Bronchial epithelial cell (primary cell): Measurements from ENCODE around the gene AKT3. TPM values are rescaled to one million over a fixed set of nuclear protein-coding genes. Genes with fewer than 3 reads are reported as not detected.

ENCODE experiments used
- DNase-seq: peaks from one replicate; pipeline ENCODE4 v3.0.0-alpha.2; 2010; ENCODE audit warnings: low read depth
- FAIRE-seq: peaks from 2 replicates; lab custom pipeline; 2011; peaks lifted over from hg19 to GRCh38; lab: Jason Lieb, UNC
- H3K27me3 ChIP-seq: 2 replicates; pipeline ENCODE4 v1.5.1; 2011; ENCODE audit warnings: low read length; ENCODE audit not compliant: control insufficient read depth, insufficient read depth
- H3K36me3 ChIP-seq: 2 replicates; pipeline ENCODE4 v1.5.1; 2011; ENCODE audit warnings: low read length; ENCODE audit not compliant: control insufficient read depth, insufficient read depth
- H3K4me3 ChIP-seq: 2 replicates; pipeline ENCODE4 v1.5.1; 2011; ENCODE audit warnings: mild to moderate bottlenecking, low read depth, low read length, control low read depth
- total RNA-seq: library from RNA; depleted of rRNA; stranded (reverse); fragments of >200 nt; gene quantifications from 2 replicates; pipeline ENCODE4 v1.2.1, GENCODE V29; 2014
- TF ChIP-seq, protein P1 (sequence below): IDR thresholded peaks from 2 replicates; pipeline ENCODE4 v1.5.1; 2011; ENCODE audit warnings: mild to moderate bottlenecking, moderate library complexity, low read length, control low read depth, inconsistent platforms; ENCODE audit not compliant: insufficient read depth, severe bottlenecking

AKT3 gene
- total RNA-seq, 1 donor from 2014 or later, result 7.9 TPM

DNA sequence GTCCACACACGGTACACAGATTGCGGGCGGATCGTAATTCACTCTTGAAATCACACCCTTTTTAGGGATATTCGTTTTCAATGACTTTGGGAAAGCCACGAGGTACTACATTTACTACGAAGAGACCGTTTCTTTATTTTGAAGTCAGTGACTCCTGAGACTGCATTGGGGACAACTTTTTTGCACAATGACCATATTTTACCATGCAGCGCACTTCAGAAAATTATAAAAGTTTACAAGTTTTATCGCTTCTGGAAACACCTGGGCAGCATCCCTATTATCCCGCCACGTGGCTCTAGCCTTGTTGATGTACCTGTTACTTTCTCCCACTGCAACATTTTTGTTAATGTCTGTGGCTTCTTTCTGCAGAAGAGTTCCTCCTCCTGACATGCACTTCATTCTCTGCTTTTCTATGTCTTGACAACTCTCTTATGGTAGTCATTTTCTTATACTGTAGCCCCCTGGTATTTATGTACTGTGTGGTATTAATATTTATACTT is 1.3 kb upstream of the AKT3 start:
- FAIRE-seq (no peak), DNase-seq (no peak)
- no peaks in the 10 kb centered on the region for H3K36me3 ChIP-seq
- H3K27me3 ChIP-seq, result peaks cover 15% of the 10 kb centered on the region
- TF ChIP-seq, protein P1, sequence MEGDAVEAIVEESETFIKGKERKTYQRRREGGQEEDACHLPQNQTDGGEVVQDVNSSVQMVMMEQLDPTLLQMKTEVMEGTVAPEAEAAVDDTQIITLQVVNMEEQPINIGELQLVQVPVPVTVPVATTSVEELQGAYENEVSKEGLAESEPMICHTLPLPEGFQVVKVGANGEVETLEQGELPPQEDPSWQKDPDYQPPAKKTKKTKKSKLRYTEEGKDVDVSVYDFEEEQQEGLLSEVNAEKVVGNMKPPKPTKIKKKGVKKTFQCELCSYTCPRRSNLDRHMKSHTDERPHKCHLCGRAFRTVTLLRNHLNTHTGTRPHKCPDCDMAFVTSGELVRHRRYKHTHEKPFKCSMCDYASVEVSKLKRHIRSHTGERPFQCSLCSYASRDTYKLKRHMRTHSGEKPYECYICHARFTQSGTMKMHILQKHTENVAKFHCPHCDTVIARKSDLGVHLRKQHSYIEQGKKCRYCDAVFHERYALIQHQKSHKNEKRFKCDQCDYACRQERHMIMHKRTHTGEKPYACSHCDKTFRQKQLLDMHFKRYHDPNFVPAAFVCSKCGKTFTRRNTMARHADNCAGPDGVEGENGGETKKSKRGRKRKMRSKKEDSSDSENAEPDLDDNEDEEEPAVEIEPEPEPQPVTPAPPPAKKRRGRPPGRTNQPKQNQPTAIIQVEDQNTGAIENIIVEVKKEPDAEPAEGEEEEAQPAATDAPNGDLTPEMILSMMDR, result no peak
- peak overlapping the region; percentile 52 for H3K4me3 ChIP-seq

- no peak for FAIRE-seq
- TF ChIP-seq, protein P1, result no peak
- Histone ChIP-seq H3K27me3 (peaks cover 14% of the 10 kb centered on the region), H3K4me3 (peak overlapping the region; percentile 52), H3K36me3 (no peaks in the 10 kb centered on the region)
- peak; percentile 6 for DNase-seq
These were observed 611 bp upstream of the AKT3 start for GRCh38 chr1:243850452-243851256.

DNA sequence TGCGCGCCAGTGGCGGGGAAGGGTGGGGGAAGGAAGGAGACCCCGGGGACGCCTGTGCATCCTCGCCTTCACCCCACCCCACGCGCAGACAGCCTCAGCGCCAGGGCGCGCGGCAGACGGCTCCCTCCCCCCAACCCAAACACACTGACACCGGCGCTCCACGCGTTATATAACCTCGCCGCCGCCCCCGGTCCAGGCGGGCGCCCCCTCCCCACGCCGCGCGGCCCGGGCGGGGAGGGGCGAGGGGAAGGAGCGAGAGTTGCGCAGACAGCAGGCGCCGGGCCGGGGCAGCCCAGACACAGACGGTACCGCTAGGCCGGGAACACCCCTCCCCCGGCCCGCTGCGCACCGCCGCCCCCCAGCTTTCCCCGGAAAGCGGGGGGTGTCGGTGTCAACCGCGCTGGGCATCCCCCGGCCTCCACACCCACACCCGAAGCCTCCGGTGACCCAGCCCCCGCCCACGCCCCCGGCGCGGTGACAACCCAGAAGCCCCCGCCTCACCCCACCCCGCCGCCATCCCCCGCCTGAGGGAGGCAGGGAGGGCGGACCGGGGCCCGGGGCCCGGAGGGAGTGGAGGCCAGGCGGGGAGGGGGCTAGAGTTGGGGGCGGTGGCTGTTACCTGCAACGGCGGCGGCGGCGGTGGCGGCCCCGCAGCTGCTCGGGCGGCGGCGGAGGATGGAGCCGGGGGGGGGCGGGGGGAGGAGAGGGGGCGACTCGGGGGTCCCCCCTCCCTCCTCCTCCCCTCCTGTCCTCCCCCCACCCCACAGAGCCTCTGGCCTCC is 432 bp downstream of the AKT3 start:
- H3K4me3 ChIP-seq, result peak overlapping the region; percentile 52
- TF ChIP-seq, protein P1, result no peak
- DNase-seq (no peak), FAIRE-seq (no peak)
- H3K27me3 ChIP-seq, result peaks cover 12% of the 10 kb centered on the region
- H3K36me3 ChIP-seq, result no peaks in the 10 kb centered on the region

- H3K27me3 ChIP-seq, result peaks cover 12% of the 10 kb centered on the region
- DNase-seq (peak; percentile 1), FAIRE-seq (no peak)
- no peaks in the 10 kb centered on the region for H3K36me3 ChIP-seq
- TF ChIP-seq, protein P1, result no peak
- H3K4me3 ChIP-seq, result peak overlapping the region; percentile 52
These were observed 1.1 kb downstream of the AKT3 start for GRCh38 chr1:243848858-243849420.

- TF ChIP-seq, protein P1, result no peak
- H3K27me3 ChIP-seq, result peaks cover 12% of the 10 kb centered on the region
- DNase-seq, result peak; percentile 15
- no peak for FAIRE-seq
- H3K36me3 ChIP-seq, result no peaks in the 10 kb centered on the region
- no peak overlapping the region for H3K4me3 ChIP-seq
These were observed 1.7 kb downstream of the AKT3 start for GRCh38 chr1:243848165-243848857.
